ENCODE data around the gene MED29. TPM values are rescaled to one million over a fixed set of nuclear protein-coding genes. Genes with fewer than 3 reads are reported as not detected.

The MED29 gene
- total RNA-seq, 2 donors from 2014 or later, result 23.1 to 40.9 TPM

DNA sequence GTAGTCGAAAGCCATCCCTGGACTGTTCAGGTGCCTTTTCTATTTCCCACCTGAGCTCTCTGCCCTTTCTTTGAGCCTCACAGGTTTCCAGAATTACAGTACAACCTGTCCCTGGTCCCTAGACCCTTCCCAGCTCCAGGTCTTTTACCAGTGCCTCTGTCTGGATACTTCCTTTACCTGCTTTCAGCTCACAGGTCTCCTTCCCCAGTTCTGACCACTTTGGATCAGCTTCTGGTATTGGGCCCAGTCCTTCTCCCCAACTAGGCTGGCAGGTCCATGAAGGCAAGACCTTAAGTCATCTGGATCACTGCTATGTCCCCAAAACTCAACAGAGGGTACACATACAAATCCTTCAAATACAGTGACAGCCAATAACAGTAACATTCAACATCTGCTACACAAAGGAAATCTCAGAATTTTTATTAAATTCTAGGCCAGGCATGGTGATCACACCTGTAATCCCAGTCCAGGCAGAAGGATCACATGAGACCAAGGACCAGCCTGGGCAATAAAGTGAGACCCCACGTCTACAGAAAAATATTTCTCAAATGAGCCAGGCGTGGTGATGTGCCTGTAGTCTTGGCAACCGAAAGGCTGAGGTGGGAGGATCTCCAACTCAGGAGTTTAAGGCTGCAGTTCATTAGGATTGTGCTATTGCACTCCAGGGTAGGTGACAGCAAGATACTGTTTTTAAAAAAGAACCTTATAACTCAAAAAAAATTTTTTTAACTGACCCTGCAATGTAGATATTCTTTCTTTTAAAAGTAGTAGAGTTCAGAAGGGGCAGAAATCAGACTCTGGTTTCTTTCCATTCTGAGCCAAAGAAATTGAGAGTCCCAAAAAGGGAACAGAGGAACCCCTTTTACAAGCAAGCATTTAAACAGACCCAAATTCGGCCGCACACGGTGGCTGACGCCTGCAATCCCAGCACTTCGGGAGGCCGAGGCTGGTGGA lies 43.2 kb downstream of the MED29 start:
- H3K36me3 ChIP-seq (replicated peaks in 1 of 2; ENCODE audit: insufficient read depth in 1 of 2, low read depth in 2 of 2), result peaks cover 0 to 13% of the 10 kb centered on the region in 2 donors
- intact Hi-C loops (cut with DNase I), result no loop called here
- TF ChIP-seq CTCF (IDR thresholded peaks at IDR 0.05), result no peak
- TF ChIP-seq POLR2A (IDR thresholded peaks at IDR 0.05), result no peak
- peaks cover 28% of the 10 kb centered on the region for H3K4me1 ChIP-seq
- no peaks in the 10 kb centered on the region for H3K9me3 ChIP-seq
- no peak for DNase-seq
- peak overlapping the region in 2 of 4 donors; percentile 78 to 86 for H3K27ac ChIP-seq
- WGBS, 2 donors, result 28 to 43% methylated on average over 10 of the region's 10 CpGs
- peak overlapping the region; percentile 41 to 98 for H3K4me3 ChIP-seq
- ATAC-seq, result no peak
- no peaks in the 10 kb centered on the region for H3K27me3 ChIP-seq

- intact Hi-C loops (cut with DNase I), result no loop called here
- H3K27me3 ChIP-seq, result no peaks in the 10 kb centered on the region
- H3K4me3 ChIP-seq, result peak within 1 kb of the TSS; percentile 41 to 98
- DNase-seq, result peak; percentile 99 to 100 (median 99)
- peaks cover 36% of the 10 kb centered on the region for H3K4me1 ChIP-seq
- H3K36me3 ChIP-seq (replicated peaks in 1 of 2; ENCODE audit: insufficient read depth in 1 of 2, low read depth in 2 of 2), result peaks cover 0 to 13% of the 10 kb centered on the region in 2 donors
- WGBS, 2 donors, result 0 to 1% methylated on average over 32 to 59 of the region's 61 CpGs
- ATAC-seq, result peak; percentile 99
- TF ChIP-seq POLR2A (IDR thresholded peaks at IDR 0.05) (peak; percentile 90 to 98 (median 98)), CTCF (IDR thresholded peaks at IDR 0.05) (peak in 1 of 7 experiments; percentile 38)
- peak within 1 kb of the TSS; percentile 74 to 86 (median 77) for H3K27ac ChIP-seq
- no peaks in the 10 kb centered on the region for H3K9me3 ChIP-seq
These were observed 44.5 kb downstream of the MED29 start, which contains the start of gene RPS16 for GRCh38 chr19:39435499-39436349. TSS of gene RPS16 (minus strand) at chr19:39435949. CDS start at chr19:39435895, 54 bp downstream.

GRCh38 chr19:39436350-39436716 lies 45.2 kb downstream of the MED29 start:
- ATAC-seq (no peak), DNase-seq (no peak)
- 3 to 15% methylated on average over 2 of the region's 2 CpGs for WGBS, 2 donors
- H3K4me1 ChIP-seq, result peaks cover 38% of the 10 kb centered on the region
- TF ChIP-seq CTCF (IDR thresholded peaks at IDR 0.05) (no peak), POLR2A (IDR thresholded peaks at IDR 0.05) (no peak)
- peak overlapping the region; percentile 71 to 86 (median 75) for H3K27ac ChIP-seq
- H3K9me3 ChIP-seq, result no peaks in the 10 kb centered on the region
- intact Hi-C loops (cut with DNase I), result no loop called here
- H3K27me3 ChIP-seq, result no peaks in the 10 kb centered on the region
- H3K4me3 ChIP-seq, result no peak overlapping the region
- H3K36me3 ChIP-seq (replicated peaks in 1 of 2; ENCODE audit: insufficient read depth in 1 of 2, low read depth in 2 of 2), result peaks cover 0 to 13% of the 10 kb centered on the region in 2 donors

DNA sequence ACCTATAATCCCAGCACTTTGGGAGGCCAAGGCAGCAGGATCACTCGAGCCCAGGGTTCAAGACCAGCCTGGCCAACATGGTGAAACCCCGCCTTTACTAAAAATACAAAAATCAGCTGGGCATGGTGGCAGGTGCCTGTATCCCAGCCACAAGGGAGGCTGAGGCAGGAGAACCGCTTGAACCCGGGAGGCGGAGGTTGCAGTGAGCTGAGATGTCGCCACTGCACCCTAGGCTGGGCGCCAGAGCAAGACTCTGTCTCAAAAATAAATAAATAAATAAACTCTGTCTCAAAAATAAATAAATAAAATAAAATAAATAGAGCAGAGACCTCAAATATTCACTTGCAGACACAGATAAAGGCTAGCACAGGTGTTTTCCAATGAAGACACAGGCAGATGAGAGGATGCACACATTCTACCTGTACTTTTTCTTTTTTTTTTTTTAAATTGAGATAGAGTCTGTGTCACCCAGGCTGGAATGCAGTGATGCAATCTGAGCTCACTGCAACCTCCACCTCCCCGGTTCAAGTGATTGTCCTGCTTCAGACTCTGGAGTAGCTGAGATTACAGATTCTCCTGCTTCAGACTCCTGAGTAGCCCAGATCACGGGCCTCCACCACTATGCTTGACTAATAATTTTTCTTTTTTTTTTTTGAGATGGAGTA lies 47.2 kb downstream of the MED29 start:
- WGBS, 2 donors, result 72 to 73% methylated on average over 9 of the region's 9 CpGs
- Histone ChIP-seq H3K36me3 (replicated peaks in 1 of 2; ENCODE audit: insufficient read depth in 1 of 2, low read depth in 2 of 2) (peaks cover 0 to 8% of the 10 kb centered on the region in 2 donors), H3K27me3 (no peaks in the 10 kb centered on the region), H3K9me3 (no peaks in the 10 kb centered on the region), H3K27ac (no peak overlapping the region), H3K4me3 (no peak overlapping the region), H3K4me1 (peaks cover 37% of the 10 kb centered on the region)
- DNase-seq, result no peak
- intact Hi-C loops (cut with DNase I), result no loop called here
- ATAC-seq, result no peak
- TF ChIP-seq CTCF (IDR thresholded peaks at IDR 0.05), result no peak
- TF ChIP-seq POLR2A (IDR thresholded peaks at IDR 0.05), result no peak

All from body of pancreas (tissue), 4 donors.